Inferior parietal cortex (tissue), 1 donor: ENCODE measurements around the gene KRTAP9-7.

Experiments used
- DNase-seq: peaks from one replicate; pipeline ENCODE4 v3.0.0-alpha.2; 2016; ENCODE audit errors: extremely low spot score

The KRTAP9-7 gene

DNA sequence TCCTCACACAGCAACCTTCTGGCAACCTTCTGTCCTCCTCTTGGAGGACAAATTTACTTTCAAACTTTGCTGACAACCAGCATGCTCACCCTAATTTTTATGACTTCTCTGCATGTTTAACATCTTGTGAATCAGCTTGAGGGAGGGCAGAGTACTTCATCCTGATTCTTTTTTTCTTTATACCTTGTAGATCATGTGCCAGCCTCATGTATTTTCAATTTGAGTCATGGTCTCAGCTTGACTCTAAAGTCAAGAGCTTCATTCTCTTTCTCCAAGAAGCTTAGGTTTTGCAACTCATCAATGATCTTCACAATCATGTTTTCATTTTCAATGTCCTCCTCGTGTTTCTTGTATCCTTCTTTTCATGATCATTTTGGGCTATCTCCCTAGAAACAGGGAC, 3.6 kb upstream of the KRTAP9-7 start:
- no peak for DNase-seq

GRCh38 chr17:41278176-41278955, 2.9 kb downstream of the KRTAP9-7 start:
- DNase-seq = no peak

- no peak for DNase-seq
These were observed 8.5 kb downstream of the KRTAP9-7 start for GRCh38 chr17:41284043-41284442.

- DNase-seq = no peak
These were observed 9.0 kb downstream of the KRTAP9-7 start for GRCh38 chr17:41284546-41284945.

GRCh38 chr17:41287050-41287449, 11.6 kb downstream of the KRTAP9-7 start:
- no peak for DNase-seq

DNA sequence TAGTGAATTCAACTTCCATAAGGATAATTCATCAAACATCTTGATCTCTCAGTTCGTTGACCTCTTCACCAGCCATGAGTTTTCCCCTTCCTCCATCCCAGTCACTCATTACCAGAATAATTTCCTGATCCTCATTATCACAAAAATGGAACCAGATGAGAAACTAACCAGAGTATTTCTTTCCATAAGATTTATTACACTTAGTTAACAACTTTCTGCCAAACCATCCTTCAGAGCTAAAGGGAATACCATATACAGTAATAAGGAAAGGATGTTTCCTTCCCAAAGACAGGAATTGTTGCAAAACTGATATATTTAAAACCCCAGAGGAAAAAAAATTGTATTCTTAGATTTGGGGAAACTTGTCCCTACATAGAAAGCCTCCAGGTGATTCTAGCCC, 18.5 kb downstream of the KRTAP9-7 start:
- no peak for DNase-seq

DNA sequence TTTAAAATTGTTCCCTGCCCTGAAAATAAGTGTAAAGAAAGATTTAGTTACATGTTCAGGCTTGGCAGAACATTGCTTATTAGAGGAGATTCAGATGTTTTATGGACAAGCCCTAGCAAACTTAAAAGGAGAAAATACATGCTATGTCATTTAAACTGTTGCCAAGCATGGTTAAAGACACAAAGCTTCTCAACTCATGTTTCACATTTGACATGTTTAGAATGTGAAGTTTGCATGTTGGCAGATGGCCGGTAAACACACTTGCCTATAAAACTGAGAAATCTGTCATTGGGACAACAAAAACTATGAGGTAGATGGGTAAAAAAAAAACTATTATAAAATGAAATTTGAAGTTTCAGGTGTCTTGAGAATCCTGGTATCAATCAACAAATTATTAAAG, 21.3 kb downstream of the KRTAP9-7 start:
- no peak for DNase-seq

DNA sequence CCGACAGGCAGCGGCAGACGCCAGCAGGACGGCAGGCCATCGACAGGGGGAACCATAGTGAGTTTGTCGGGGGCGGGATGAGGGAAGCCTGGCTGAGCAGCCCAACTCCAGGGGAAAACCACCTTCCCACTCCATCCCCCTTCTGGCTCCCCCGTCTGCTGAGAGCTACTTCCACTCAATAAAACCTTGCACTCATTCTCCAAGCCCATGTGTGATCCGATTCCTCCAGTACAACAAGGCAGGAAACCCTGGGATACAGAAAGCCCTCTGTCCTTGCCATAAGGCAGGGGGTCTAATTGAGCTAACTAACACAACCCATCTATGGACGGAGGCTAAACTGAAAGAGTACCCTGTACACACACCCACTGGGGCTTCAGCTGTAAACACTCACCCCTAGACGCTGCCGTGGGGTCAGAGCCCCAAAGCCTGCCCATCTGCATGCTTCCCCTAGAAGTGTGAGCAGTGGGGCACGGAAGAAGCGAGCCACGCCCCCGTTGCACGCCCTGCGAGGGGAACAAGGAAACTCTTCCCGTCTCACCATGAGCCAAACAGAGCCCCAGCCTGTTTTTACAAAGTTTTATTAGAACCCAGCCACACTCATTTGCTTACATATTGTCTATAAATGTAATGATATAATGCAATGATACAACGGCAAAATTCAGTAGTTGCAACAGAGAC, 23.1 kb downstream of the KRTAP9-7 start:
- no peak for DNase-seq

DNA sequence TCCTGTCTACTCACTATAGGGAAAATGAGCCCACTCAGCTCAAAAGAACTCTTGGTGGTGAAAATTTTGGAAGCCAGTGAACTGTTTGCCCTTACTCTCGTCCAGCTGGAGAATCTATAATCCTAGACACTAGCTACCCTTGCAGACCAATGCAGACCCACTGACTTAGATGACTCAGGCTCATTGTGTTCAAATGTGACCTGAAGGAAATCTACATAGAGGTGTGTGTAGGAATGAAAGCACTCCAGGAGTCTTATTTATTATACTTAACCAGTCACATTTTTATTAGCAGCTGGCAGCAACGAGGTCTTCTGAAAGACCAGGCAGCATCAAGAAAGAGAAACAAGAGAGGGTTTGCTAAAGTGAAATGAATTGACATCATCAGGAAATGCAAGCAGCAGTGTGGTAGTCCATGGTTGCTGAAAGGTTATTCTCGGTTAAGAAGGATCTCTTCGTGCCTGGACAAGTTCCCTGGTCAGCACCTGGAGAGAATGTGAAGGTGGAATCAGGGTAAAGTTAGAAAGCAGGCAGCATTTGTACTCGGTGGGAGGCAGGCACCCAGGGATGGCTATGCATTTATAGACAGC, 25.8 kb downstream of the KRTAP9-7 start:
- no peak for DNase-seq

DNA sequence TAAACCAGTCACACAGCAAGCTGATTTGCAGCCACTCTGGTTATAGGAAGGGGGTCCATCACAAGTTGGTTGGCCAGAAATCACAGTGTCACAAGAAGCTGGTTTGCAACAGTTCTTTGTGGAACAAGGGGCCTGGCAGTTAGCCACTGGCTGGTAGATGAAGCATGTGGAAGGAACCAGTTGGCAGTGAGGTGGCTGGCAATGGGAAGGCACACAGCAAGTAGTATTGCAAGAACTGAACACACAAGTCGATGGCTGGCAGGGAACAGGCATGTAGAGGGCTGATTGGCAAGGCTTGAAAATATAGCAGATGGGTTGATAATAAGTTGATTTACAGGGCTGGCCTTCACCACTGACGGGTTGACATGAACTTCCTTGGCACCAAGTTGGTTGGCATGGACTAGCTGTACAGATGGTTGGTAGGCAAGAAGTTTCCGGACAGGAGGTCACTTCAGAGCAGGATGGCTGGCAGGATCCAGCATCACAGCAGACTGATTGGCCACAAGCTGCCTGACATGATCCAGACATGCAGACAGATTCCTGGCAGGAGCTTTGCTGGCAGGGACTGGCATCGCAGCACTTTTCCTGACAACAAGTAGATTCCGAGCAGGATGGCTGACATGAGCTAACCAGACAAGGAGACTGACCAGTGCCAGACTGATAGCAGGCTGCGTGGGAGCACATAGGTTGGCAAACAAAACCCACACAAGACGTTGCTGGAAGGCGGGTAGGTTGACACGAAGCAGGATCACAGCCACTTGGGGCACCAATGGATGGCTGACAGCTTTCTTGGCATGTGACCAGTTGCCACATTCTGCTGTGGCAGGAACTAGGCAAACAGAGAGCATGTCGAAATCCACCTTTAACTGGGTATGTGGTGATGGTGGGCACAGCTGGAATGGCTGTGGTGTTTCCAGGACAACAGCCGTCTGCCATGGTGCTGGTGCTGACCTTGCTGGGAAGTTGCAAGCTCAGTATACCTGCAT, 26.7 kb downstream of the KRTAP9-7 start, which contains the start of gene KRTAP29-1:
TSS of gene KRTAP29-1 (minus strand) at position 936 of the 986 bp plus-strand sequence. CDS start at position 936, 0 bp downstream.
- no peak for DNase-seq

GRCh38 chr17:41302981-41303380, 27.5 kb downstream of the KRTAP9-7 start:
- DNase-seq = no peak

GRCh38 chr17:41304091-41304490, 28.6 kb downstream of the KRTAP9-7 start:
- no peak for DNase-seq

DNA sequence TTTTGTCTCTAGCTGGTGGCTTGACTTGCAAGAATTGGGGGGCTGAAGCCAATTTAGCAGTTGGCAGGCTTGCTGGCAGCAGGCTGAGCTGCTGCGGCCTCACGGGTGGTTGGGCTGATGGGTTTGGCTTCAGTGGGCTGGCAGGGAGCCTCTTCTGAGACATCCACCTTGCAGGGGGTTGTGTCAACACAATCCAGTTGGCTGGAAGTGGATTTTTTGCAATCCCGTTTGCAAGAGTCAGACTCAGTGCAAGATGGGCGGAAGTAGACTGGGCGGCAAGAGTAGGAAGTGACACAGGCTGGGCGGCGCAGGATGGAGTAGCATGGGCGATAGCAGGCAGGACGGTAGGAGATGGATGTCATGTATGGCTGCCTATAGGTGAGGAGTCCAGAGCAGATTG, 32.1 kb downstream of the KRTAP9-7 start:
- DNase-seq = no peak

- DNase-seq = no peak
These were observed 32.9 kb downstream of the KRTAP9-7 start for GRCh38 chr17:41308251-41308917.

DNA sequence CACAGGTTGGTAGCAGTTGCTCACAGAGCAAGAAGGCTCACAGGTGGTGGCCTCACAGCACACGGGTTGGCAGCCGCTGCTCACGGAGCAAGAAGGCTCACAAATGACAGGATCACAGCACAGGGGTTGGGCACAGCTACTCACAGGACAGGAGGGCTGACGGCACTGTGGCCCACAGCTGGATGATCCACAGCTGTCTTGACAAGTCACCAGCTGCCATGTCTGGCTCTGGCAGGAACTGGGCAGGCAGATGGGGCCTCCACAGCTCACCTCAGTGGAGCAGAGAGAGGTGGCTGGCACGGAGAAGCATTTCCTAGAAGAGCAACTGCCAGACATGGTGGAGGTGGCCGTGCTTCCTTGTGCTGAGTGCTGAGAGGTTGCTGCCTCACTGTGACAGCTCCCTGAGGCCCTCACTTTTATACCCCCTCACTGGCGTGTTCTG, 33.4 kb downstream of the KRTAP9-7 start, which contains the start of gene KRTAP16-1:
TSS of gene KRTAP16-1 (minus strand) at position 392 of the 442 bp plus-strand sequence. CDS start at position 336, 56 bp downstream.
- DNase-seq = no peak

GRCh38 chr17:41311111-41311510, 35.6 kb downstream of the KRTAP9-7 start:
- DNase-seq = no peak

GRCh38 chr17:41315204-41315794, 39.8 kb downstream of the KRTAP9-7 start, which contains the start of gene KRTAP17-1:
KRTAP17-1 (minus strand) TSS chr17:41315710; CDS start chr17:41315650, 60 bp downstream.
- DNase-seq = no peak

DNA sequence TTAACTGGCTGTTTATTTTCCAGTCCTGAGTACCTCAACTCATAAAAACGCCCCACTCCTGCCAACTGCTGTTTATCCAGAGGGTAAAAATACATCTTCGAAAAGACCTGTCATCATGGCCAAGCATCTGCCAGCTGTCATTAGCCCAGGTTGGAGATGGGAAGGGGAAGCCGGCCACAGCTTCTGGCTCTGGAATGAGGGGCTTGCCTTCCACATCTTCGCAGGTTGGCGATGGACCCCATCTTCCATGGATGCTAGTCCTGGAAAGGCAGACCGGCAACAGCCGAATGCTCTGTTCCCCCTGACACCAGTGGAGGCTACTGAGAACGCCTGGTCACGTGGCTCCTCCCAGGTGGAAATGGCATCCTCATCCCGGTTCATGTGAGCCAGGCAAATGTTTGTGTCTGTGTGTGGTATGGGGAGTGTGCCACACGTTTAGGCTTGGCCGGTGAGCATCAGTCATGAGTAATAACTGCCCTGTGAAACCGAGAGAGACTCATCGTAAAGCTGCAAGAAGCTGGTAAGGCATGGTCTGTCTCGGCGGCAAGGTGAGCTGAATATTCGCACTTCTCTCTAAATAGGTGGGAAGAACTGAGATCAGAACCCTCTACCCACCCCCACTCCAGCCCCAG, 40.4 kb downstream of the KRTAP9-7 start:
- DNase-seq = no peak

- no peak for DNase-seq
These were observed 42.7 kb downstream of the KRTAP9-7 start for GRCh38 chr17:41318231-41318630.
